ENCODE measurements around the gene NDUFB2. TPM values are rescaled to one million over a fixed set of nuclear protein-coding genes. Genes with fewer than 3 reads are reported as not detected.
A peak's percentile ranks its signal among the peaks of the same experiment; 100 is the strongest.

The NDUFB2 gene
- total RNA-seq, 1 donor from 2014 or later, result 35.9 TPM

DNA sequence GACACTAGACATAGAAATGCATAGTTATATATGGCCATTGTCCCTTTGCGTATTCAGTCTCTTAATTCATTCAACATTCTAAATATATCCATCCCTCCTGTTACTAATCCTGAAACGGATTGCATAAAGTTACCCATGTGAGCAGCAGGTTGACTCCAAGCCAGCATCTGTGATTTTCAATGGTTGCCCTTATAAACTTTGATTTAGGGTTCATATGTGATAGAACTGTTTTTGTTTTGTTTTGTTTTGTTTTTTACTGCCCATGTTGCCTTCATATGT is 42.5 kb upstream of the NDUFB2 start:
- TF ChIP-seq, protein P1, sequence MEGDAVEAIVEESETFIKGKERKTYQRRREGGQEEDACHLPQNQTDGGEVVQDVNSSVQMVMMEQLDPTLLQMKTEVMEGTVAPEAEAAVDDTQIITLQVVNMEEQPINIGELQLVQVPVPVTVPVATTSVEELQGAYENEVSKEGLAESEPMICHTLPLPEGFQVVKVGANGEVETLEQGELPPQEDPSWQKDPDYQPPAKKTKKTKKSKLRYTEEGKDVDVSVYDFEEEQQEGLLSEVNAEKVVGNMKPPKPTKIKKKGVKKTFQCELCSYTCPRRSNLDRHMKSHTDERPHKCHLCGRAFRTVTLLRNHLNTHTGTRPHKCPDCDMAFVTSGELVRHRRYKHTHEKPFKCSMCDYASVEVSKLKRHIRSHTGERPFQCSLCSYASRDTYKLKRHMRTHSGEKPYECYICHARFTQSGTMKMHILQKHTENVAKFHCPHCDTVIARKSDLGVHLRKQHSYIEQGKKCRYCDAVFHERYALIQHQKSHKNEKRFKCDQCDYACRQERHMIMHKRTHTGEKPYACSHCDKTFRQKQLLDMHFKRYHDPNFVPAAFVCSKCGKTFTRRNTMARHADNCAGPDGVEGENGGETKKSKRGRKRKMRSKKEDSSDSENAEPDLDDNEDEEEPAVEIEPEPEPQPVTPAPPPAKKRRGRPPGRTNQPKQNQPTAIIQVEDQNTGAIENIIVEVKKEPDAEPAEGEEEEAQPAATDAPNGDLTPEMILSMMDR (IDR thresholded peaks at IDR 0.05), result no peak
- intact Hi-C loops (cut with DNase I), result no loop called here
- H3K27me3 ChIP-seq, result no peaks in the 10 kb centered on the region
- no peaks in the 10 kb centered on the region for H3K36me3 ChIP-seq
- DNase-seq (ENCODE audit: low spot score in 2 of 2), result no peak
- no peaks in the 10 kb centered on the region for H3K4me1 ChIP-seq
- no peak overlapping the region for H3K4me3 ChIP-seq
- H3K27ac ChIP-seq, result no peak overlapping the region
- H3K9me3 ChIP-seq, result no peaks in the 10 kb centered on the region

DNA sequence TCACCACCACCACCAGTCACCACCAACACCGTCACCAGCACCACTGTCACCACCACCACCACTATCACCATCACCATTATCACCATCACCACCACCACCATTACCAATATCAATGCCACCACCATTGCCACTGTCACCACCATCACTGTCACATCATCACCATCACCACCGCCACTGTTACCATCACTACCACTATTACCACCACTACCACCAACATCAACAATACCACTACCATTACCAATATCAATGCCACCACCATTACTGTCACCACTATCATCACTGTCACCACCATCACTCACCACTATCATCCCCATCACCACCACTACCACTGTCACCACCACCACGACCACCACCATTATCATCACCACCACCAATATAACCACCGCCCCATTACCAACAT is 41.8 kb upstream of the NDUFB2 start:
- Histone ChIP-seq H3K4me3 (no peak overlapping the region), H3K36me3 (no peaks in the 10 kb centered on the region), H3K4me1 (no peaks in the 10 kb centered on the region), H3K27me3 (no peaks in the 10 kb centered on the region), H3K27ac (no peak overlapping the region), H3K9me3 (no peaks in the 10 kb centered on the region)
- intact Hi-C loops (cut with DNase I), result no loop called here
- peak in 1 of 2 donors; percentile 16 for DNase-seq (ENCODE audit: low spot score in 2 of 2)
- TF ChIP-seq, protein P1 (IDR thresholded peaks at IDR 0.05), result no peak

DNA sequence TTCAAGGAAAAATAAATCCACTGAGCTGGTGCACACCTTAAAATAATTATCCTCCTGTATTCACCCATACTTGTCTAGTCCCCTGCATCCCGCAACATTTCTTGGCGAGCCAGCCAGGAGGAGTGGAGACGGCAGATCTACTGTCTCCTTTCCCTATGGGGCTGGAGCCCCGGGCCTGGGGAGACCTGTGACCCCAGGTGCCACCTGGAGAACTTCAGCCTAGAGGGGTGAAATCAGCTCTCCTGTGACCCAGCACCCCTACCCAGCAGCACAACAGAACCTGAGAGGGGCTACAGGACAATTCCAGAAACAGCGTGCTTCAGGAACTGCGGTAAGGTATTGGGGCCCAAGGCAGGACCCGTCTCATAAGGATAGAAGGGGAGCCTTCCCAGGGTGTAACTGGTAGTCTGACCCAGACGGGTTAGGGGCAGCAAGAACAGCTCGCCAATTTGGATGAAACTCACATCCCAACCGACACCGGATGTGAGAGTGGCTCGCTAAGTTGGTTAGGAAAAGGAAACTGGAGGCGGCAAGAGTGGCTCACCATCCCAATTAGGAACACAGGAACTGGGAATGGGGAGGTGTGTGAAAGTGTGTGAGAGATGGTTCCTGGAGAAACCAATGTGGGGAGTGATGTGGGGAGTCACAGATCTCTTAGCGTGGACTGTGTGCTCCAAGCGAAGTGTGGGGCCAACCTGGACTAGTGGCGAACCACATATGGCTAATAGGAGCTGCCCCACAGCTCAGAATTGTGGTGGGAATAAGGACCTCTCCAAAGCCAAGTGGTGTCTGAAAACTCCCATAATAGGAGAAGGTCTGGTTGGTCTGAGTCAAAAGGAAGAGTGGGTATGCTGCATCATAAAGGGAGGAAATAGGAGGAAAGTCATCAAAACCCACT is 40.7 kb upstream of the NDUFB2 start:
- Histone ChIP-seq H3K4me3 (peak overlapping the region; percentile 32 to 45), H3K27me3 (no peaks in the 10 kb centered on the region), H3K4me1 (no peaks in the 10 kb centered on the region), H3K9me3 (no peaks in the 10 kb centered on the region), H3K27ac (no peak overlapping the region), H3K36me3 (no peaks in the 10 kb centered on the region)
- peak in 1 of 2 donors; percentile 54 for DNase-seq (ENCODE audit: low spot score in 2 of 2)
- intact Hi-C loops (cut with DNase I), result no loop called here
- TF ChIP-seq, protein P1 (IDR thresholded peaks at IDR 0.05), result no peak

DNA sequence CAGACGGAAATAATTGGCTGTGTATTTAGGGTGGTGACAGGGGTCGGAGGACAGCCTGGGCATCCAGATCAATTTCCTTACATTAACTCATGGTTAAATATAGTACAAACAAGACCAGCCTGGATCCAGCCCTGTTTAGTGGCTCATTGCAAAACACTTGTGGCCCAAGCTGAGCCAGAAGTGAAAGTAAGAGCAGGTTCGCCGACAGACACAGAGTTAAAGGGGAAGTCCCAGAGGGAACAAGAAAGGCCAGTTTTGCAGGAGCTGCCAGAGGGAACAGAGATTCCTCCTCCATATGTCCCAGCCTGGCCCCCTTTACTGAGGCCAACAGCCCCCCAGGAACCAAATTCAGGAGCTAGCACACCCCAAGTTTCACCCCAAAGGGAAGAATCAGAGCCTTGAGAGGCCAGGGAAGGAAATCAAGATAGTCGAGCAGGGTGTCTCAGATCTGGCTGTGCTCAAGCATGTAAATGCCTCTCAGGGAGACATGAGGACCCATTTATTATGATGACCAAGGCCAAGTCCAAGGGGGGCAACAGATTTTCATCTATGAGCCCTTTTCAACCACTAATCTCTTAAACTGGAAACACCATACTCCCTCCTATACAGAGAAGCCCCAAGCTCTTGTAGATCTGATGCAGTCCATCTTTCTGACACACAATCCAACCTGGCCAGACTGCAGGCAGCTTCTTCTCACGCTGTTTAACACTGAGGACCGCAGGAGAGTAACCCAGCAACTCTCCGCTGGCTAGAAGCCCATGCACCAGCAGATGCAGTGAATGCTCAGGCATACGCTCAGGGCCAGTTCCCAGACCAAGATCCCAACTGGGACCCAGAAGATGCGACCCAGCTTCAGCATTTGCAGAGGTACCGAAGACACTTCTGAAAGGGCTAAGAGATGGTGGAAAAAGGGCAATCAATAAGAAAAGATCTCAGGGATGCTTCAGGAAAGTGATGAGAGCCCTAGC is 39.7 kb upstream of the NDUFB2 start:
- H3K9me3 ChIP-seq, result no peaks in the 10 kb centered on the region
- intact Hi-C loops (cut with DNase I), result no loop called here
- TF ChIP-seq, protein P1 (IDR thresholded peaks at IDR 0.05), result no peak

DNA sequence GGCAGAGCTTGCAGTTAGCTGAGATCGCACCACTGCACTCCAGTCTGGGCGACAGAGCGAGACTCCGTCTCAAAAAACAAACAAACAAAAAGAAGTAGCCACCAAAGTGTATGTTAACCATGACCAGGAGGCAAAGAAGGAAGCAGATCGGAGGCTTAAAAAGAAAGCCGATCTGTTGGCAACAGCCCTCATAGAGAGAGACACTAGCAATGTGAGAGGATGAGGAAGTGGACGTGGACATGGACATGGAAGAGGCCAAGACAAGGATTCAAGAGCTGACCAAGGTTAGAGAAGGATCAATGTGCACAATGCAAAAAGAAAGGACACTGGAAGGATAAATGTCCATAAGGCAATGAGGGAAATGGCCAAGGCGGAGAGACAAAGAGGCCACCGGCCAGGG is 38.6 kb upstream of the NDUFB2 start:
- Histone ChIP-seq H3K36me3 (no peaks in the 10 kb centered on the region), H3K9me3 (no peaks in the 10 kb centered on the region), H3K27ac (no peak overlapping the region), H3K27me3 (no peaks in the 10 kb centered on the region), H3K4me1 (no peaks in the 10 kb centered on the region), H3K4me3 (no peak overlapping the region)
- intact Hi-C loops (cut with DNase I), result no loop called here
- DNase-seq (ENCODE audit: low spot score in 2 of 2), result no peak
- TF ChIP-seq, protein P1 (IDR thresholded peaks at IDR 0.05), result no peak

More for the DNA sequence above, 39.7 kb upstream of the NDUFB2 start:
- H3K4me1 ChIP-seq, result no peaks in the 10 kb centered on the region
- H3K27ac ChIP-seq, result no peak overlapping the region
- H3K27me3 ChIP-seq, result no peaks in the 10 kb centered on the region
- DNase-seq (ENCODE audit: low spot score in 2 of 2), result no peak
- no peaks in the 10 kb centered on the region for H3K36me3 ChIP-seq
- peak overlapping the region; percentile 32 to 45 for H3K4me3 ChIP-seq
